ENCODE data around the gene GALNT9.
"Not testable (repeated sequence)": the region's sequence is repeated elsewhere in the genome, so short reads cannot be mapped to it uniquely, and the experiment has no call there.

GALNT9 gene

GRCh38 chr12:132247718-132248452 lies 81.5 kb downstream of the GALNT9 start:
- no peak for DNase-seq

GRCh38 chr12:132246997-132247717 lies 82.2 kb downstream of the GALNT9 start:
- DNase-seq = no peak

GRCh38 chr12:132245521-132246101 lies 83.8 kb downstream of the GALNT9 start:
- DNase-seq = no peak

GRCh38 chr12:132244724-132245295 lies 84.6 kb downstream of the GALNT9 start:
- DNase-seq = no peak

- no peak for DNase-seq
These were observed 85.6 kb downstream of the GALNT9 start for GRCh38 chr12:132243596-132244310.

GRCh38 chr12:132243171-132243570 lies 86.2 kb downstream of the GALNT9 start:
- not testable (repeated sequence) for DNase-seq

- not testable (repeated sequence) for DNase-seq
These were observed 88.8 kb downstream of the GALNT9 start for GRCh38 chr12:132240669-132241007.

- DNase-seq = no peak
These were observed 89.4 kb downstream of the GALNT9 start for GRCh38 chr12:132239796-132240668.

GRCh38 chr12:132239392-132239791 lies 90.0 kb downstream of the GALNT9 start:
- DNase-seq = no peak

GRCh38 chr12:132238884-132239283 lies 90.5 kb downstream of the GALNT9 start:
- DNase-seq = no peak

GRCh38 chr12:132238488-132238854 lies 90.9 kb downstream of the GALNT9 start:
- no peak for DNase-seq

GRCh38 chr12:132237772-132238487 lies 91.5 kb downstream of the GALNT9 start:
- DNase-seq = no peak

- DNase-seq = no peak
These were observed 92.2 kb downstream of the GALNT9 start for GRCh38 chr12:132236930-132237771.

- DNase-seq = no peak
These were observed 93.1 kb downstream of the GALNT9 start for GRCh38 chr12:132236129-132236929.

GRCh38 chr12:132235116-132235820 lies 94.1 kb downstream of the GALNT9 start:
- DNase-seq = no peak

GRCh38 chr12:132230381-132230780 lies 99.0 kb downstream of the GALNT9 start:
- no peak for DNase-seq

GRCh38 chr12:132229926-132230325 lies 99.5 kb downstream of the GALNT9 start:
- no peak for DNase-seq

- no peak for DNase-seq
These were observed 100.1 kb downstream of the GALNT9 start for GRCh38 chr12:132229193-132229760.

Measured in retina (tissue), 1 donor.